MM.1S (cell line): Measurements from ENCODE around the gene BBS1.

ENCODE experiments used
- DNase-seq: peaks from one replicate; pipeline ENCODE4 v3.0.0-alpha.2; 2015
- H2AFZ ChIP-seq: fragments of 300-600 bp; sonication (generic); 2 replicates; pipeline ENCODE4 v1.6.0; 2016; ENCODE audit warnings: antibody characterized with exemption, low read length
- H3F3A ChIP-seq: fragments of 300-600 bp; sonication (generic); 2 replicates; pipeline ENCODE4 v1.6.1; 2016; ENCODE audit warnings: mild to moderate bottlenecking, antibody characterized with exemption, low read length, moderate library complexity, mixed read lengths; ENCODE audit not compliant: insufficient read depth
- H3K27ac ChIP-seq: fragments of 300-600 bp; sonication (generic); 2 replicates; pipeline ENCODE4 v1.5.1; 2016; ENCODE audit warnings: mild to moderate bottlenecking, low read length
- H3K27me3 ChIP-seq: fragments of 300-600 bp; sonication (generic); replicated peaks from 2 replicates; pipeline ENCODE4 v1.6.0; 2016; ENCODE audit warnings: low read length; ENCODE audit not compliant: insufficient read depth
- H3K36me3 ChIP-seq: fragments of 300-600 bp; sonication (generic); replicated peaks from 2 replicates; pipeline ENCODE4 v1.6.1; 2016; ENCODE audit warnings: mild to moderate bottlenecking, low read length, mixed read lengths; ENCODE audit not compliant: insufficient read depth
- H3K4me1 ChIP-seq: fragments of 300-600 bp; sonication (generic); 2 replicates; pipeline ENCODE4 v1.6.1; 2016; ENCODE audit warnings: low read length, mixed read lengths
- H3K4me2 ChIP-seq: fragments of 300-600 bp; sonication (generic); 2 replicates; pipeline ENCODE4 v1.6.0; 2016; ENCODE audit warnings: low read depth, low read length
- H3K4me3 ChIP-seq: fragments of 300-600 bp; sonication (generic); 2 replicates; pipeline ENCODE4 v1.5.1; 2016; ENCODE audit warnings: low read length, mixed read lengths
- H3K79me2 ChIP-seq: fragments of 300-600 bp; sonication (generic); 2 replicates; pipeline ENCODE4 v1.6.1; 2016; ENCODE audit warnings: mixed run types, low read length, mixed read lengths
- H3K9ac ChIP-seq: fragments of 300-600 bp; sonication (generic); 2 replicates; pipeline ENCODE4 v1.6.1; 2016; ENCODE audit warnings: low read length, mixed read lengths
- H3K9me2 ChIP-seq: fragments of 300-600 bp; sonication (generic); replicated peaks from 2 replicates; pipeline ENCODE4 v1.6.1; 2016; ENCODE audit warnings: mild to moderate bottlenecking, low read length, mixed read lengths; ENCODE audit not compliant: insufficient read depth
- H3K9me3 ChIP-seq: fragments of 300-600 bp; sonication (generic); replicated peaks from 2 replicates; pipeline ENCODE4 v1.6.1; 2016; ENCODE audit warnings: mild to moderate bottlenecking, low read length, mixed read lengths; ENCODE audit not compliant: insufficient read depth
- H4K20me1 ChIP-seq: fragments of 300-600 bp; sonication (generic); 2 replicates; pipeline ENCODE4 v1.6.1; 2016; ENCODE audit warnings: mild to moderate bottlenecking, low read length, moderate library complexity, mixed read lengths; ENCODE audit not compliant: insufficient read depth
- EZH2 ChIP-seq: fragments of 300-600 bp; sonication (generic); optimal IDR thresholded peaks from 2 replicates; pipeline ENCODE3; 2017; ENCODE audit warnings: low read depth, mild to moderate bottlenecking, antibody characterized with exemption, low read length, mixed read lengths
- EZH2phosphoT487 ChIP-seq: fragments of 300-600 bp; sonication (generic); IDR thresholded peaks from 2 replicates; pipeline ENCODE4 v1.6.1; 2018; ENCODE audit warnings: antibody characterized with exemption, low read length
- TF ChIP-seq, protein P1 (sequence below): fragments of 300-600 bp; sonication (generic); IDR thresholded peaks from 2 replicates; pipeline ENCODE4 v1.5.1; 2016; ENCODE audit warnings: antibody characterized with exemption, low read length, mixed read lengths

BBS1 gene

GRCh38 chr11:66475349-66476172 is 34.9 kb upstream of the BBS1 start:
- H3K9me2 ChIP-seq = no peaks in the 10 kb centered on the region
- peaks cover 15% of the 10 kb centered on the region for H3K79me2 ChIP-seq
- H3K27ac ChIP-seq = no peak overlapping the region
- no peak for DNase-seq
- H2AFZ ChIP-seq = no peak overlapping the region
- H3F3A ChIP-seq = no peaks in the 10 kb centered on the region
- H3K4me1 ChIP-seq = no peaks in the 10 kb centered on the region
- H3K36me3 ChIP-seq = no peaks in the 10 kb centered on the region
- no peak for TF ChIP-seq EZH2
- TF ChIP-seq, protein P1, sequence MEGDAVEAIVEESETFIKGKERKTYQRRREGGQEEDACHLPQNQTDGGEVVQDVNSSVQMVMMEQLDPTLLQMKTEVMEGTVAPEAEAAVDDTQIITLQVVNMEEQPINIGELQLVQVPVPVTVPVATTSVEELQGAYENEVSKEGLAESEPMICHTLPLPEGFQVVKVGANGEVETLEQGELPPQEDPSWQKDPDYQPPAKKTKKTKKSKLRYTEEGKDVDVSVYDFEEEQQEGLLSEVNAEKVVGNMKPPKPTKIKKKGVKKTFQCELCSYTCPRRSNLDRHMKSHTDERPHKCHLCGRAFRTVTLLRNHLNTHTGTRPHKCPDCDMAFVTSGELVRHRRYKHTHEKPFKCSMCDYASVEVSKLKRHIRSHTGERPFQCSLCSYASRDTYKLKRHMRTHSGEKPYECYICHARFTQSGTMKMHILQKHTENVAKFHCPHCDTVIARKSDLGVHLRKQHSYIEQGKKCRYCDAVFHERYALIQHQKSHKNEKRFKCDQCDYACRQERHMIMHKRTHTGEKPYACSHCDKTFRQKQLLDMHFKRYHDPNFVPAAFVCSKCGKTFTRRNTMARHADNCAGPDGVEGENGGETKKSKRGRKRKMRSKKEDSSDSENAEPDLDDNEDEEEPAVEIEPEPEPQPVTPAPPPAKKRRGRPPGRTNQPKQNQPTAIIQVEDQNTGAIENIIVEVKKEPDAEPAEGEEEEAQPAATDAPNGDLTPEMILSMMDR = no peak
- no peak for TF ChIP-seq EZH2phosphoT487
- H4K20me1 ChIP-seq = 0 out of 2 replicates have a peak, but pooled peaks cover 3% of the 10 kb centered on the region
- H3K9ac ChIP-seq = no peak overlapping the region
- no peaks in the 10 kb centered on the region for H3K9me3 ChIP-seq
- no peaks in the 10 kb centered on the region for H3K27me3 ChIP-seq
- no peak overlapping the region for H3K4me2 ChIP-seq
- H3K4me3 ChIP-seq = no peak overlapping the region

DNA sequence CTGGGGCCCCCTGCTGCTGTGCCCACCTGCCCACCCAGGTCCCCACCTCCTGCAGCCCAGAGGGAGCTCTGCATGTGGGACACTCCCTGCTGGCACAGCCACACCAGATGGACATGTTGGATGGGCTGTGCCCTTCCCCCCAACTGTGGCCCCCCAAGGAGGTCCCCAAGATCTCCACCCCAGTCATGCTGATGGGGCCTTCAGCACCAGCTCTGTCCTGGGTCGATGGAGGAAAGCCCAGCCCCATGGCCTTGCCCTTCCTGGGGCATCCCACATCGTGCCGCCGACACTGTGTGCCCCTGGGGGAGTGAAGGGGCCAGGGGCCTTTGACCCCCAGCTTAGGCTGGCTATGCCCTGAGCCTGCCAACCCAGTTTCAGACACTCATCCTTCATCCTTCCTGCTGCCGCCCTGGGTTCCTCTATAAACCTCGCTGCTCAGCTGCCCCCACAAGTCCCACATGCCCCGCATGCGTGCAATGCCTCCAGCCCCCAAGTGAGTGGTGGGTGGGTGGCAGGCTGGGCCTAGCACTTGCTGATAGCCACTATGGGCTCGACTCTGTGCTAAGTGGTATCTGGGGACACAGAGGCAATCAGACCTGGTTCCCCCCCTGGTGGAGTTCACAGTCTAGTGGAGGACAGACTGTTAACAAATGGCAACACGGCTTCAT is 34.1 kb upstream of the BBS1 start:
- H3K79me2 ChIP-seq = peaks cover 22% of the 10 kb centered on the region
- H3K27ac ChIP-seq = no peak overlapping the region
- TF ChIP-seq EZH2phosphoT487 (no peak), EZH2 (no peak)
- TF ChIP-seq, protein P1 = no peak
- no peaks in the 10 kb centered on the region for H3F3A ChIP-seq
- H3K36me3 ChIP-seq = no peaks in the 10 kb centered on the region
- no peak overlapping the region for H2AFZ ChIP-seq
- H3K4me1 ChIP-seq = no peaks in the 10 kb centered on the region
- no peak overlapping the region for H3K4me3 ChIP-seq
- H3K9ac ChIP-seq = no peak overlapping the region
- no peaks in the 10 kb centered on the region for H3K9me3 ChIP-seq
- H4K20me1 ChIP-seq = 0 out of 2 replicates have a peak, but pooled peaks cover 3% of the 10 kb centered on the region
- no peak for DNase-seq
- no peaks in the 10 kb centered on the region for H3K9me2 ChIP-seq
- no peak overlapping the region for H3K4me2 ChIP-seq
- no peaks in the 10 kb centered on the region for H3K27me3 ChIP-seq

DNA sequence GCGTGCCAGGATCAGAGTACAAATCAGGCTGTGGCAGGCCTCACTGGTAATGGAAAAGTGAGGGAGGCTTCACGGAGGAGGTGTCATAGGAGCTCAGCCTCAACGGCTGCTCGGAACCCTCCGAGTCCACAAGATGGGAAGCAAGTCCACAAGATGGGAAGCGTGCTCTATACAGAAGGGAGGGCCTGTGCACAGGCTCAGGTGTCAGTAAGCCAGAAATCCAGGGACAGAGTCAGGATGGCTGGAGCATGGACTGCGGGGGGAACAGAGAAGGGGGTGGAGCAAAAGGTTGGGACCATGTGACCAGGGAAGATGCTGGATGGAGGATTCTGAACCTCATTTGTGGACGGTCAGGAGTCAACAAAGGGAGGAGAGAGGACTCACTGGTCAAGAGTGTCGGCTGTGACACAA is 33.6 kb upstream of the BBS1 start:
- Histone ChIP-seq H3K36me3 (no peaks in the 10 kb centered on the region), H3K79me2 (peaks cover 25% of the 10 kb centered on the region), H3K4me1 (no peaks in the 10 kb centered on the region), H3K27ac (no peak overlapping the region), H3K4me3 (no peak overlapping the region), H3K9me3 (no peaks in the 10 kb centered on the region), H3K4me2 (no peak overlapping the region), H3K9ac (no peak overlapping the region), H4K20me1 (0 out of 2 replicates have a peak, but pooled peaks cover 3% of the 10 kb centered on the region), H3F3A (no peaks in the 10 kb centered on the region), H2AFZ (no peak overlapping the region), H3K27me3 (no peaks in the 10 kb centered on the region), H3K9me2 (no peaks in the 10 kb centered on the region)
- TF ChIP-seq, protein P1 = no peak
- no peak for TF ChIP-seq EZH2phosphoT487
- no peak for TF ChIP-seq EZH2
- no peak for DNase-seq
